EL (cell line): ENCODE measurements around the gene SLC14A1.
"Not testable (repeated sequence)": the region's sequence is repeated elsewhere in the genome, so short reads cannot be mapped to it uniquely, and the experiment has no call there.

Source experiments
- DNase-seq: peaks from one replicate; pipeline ENCODE4 v3.0.0-alpha.2; 2016

SLC14A1 gene

DNA sequence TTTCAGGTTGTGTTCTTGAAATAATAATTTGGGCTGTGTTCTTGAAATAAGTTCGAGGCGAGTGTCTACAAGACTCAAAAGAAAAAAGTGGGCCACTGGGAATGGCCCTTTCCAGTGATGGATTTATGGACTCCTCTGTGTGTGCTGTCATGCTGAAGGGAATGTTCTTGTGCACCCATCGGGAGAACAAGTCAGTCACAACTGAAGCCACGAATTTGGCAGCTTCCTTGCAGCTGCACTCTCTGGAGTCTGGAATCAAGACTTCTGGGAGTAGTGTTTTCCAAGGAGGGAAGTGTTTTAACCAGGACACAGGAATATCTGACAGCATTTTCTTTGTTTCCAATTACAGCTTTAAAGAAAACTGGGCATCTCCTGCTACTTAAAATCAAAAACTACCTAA lies 620 bp downstream of the SLC14A1 start:
- DNase-seq = no peak

DNA sequence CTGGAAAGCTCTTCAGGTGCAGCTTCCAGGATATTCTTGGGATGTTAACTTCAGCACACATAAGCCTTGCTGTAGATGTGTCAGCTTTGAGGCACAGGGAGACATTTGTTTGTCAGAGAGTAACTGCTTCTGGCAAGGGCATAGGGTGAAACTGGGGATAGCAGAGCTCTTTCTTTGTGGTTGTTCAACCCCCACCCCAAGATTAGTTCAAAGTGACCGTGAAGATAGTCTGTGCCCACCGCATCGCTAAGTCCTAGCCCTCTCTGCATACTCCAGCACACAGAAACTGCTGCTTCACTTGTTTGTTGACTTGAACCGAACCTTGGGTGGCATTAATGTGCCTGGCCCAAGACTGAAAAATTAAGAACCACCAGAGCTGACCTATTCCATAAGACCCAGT lies 1.4 kb downstream of the SLC14A1 start:
- DNase-seq = no peak

DNA sequence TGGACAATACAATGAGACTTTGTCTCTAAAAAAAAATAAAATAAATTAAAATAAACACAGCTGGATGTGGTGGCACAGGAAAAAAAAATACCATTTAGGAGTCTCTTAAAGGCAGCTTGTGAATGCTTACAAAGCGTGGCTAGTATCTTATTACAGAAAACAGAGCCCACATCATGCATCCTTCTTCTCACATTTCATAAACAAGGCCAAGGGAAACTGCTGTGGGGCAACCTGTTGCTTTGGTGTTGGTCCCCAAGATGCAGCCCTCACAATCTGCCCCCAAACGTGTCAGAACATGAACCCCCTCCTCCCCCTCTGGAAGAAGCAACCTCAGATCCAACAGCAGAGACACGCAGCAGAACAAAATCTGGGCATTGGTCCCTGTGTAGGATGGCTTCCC lies 2.6 kb downstream of the SLC14A1 start:
- DNase-seq = no peak

DNA sequence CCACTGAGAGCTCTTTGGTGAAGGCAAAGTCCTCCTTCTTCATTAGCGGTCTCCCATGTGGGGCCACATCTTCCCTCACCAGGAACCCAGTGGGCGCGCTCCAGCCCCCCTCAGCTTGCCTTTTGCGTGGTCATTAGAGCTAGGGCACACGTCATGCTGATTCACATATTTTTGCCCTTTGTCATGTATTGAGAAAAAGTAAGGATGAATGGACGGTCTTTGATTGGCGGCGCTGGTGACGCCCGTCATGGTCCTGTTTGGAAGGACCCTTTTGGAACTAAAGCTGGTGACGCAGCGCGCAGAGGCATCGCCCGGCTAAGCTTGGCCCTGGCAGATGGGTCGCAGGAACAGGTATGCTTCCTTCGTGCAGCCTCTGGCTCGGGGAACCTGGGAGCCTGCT lies 3.1 kb downstream of the SLC14A1 start:
- no peak for DNase-seq

DNA sequence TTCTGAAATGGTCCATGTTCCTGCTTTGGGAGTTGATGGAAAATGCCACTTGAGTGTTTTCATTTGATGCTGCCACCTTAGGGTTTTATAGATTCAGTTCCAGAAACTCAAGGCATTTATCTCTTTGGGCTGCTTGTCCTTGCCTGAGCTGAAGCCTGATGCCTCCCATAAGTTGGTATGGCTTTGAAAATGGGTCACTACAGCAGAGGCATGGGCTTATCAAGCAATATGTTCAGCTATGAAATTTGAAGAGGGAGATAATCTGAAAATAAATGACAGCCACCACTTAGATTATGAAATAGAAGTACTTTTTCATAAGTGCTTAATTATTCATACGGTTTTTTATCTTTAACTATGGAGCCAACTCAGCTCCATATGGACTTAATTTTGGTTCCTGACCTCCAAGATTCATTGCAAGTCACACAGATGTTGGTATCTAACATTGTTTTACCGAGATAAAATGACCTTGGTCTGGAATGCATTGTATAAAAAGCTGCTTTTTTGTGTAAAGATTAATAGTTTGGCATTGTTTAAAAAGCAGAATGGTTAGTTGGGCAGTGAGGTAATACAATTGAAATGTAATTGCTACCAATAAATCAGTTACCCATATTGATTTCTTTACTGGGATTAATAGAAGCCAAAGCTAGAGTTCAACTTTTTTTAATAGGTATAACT lies 4.5 kb downstream of the SLC14A1 start:
- peak; percentile 31 for DNase-seq

DNA sequence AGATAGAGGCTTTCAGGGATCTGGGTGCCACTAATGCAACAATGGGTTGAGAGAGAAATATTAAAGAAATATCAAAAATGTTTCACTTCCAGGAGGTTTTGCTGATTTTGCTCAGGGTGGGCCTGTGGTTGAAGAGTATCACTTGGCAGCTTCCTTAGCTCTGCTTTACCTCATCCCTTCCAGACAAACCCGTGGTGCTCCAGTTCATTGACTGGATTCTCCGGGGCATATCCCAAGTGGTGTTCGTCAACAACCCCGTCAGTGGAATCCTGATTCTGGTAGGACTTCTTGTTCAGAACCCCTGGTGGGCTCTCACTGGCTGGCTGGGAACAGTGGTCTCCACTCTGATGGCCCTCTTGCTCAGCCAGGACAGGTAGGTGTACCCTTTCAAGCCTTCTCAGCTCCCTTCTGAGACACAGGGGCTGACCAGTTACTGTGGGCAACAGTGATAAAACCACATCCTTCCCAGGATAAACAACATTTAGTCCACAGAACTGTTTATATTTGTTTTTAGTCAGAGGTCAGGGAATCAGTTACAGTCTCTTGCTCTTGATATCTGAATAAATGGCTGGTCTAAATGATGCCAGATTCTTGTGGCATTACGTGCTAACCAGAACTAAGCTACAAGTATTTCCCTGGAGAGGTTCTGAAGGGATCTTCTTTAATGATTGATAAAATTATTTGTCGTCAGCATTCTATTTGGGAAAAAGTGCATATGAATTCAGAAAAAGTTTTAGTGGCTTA lies 7.0 kb downstream of the SLC14A1 start:
- DNase-seq = peak; percentile 61

DNA sequence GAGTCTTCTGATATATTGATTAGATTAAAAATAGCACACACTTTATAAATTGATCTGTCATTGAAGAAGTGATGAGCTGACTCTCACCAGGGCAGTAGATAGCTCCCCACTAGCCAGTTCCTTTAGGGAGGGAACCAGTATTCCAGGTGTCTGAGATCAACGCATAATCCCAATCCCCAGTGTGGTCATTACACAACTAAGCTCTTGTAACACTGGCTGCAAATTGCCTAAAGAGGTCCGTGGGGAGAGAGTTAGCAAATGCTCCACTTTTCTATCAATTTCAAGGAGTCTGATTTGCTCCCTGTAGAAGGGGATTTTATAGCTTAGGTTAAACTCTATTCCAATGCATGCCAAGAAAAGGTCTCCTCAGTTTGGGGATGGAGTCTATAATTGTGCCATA lies 7.7 kb downstream of the SLC14A1 start:
- no peak for DNase-seq

DNA sequence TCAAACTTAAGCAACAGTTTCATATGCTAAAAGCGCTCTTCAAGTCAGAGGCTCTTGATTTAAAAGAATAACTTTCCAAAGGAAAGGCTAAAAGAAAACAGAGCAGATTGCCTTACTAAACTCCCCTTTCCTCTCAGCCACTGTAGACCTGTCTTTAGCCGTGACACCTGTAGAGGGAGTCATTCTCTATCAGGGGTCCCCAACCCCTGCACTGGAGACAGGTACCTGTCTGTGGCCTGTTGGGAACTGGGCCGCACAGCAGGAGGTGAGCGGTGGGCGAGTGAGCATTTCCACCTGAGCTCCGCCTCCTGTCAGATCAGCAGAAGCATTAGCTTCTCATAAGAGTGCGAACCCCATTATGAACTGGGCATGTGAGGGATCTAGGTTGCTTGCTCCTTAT lies 9.6 kb downstream of the SLC14A1 start:
- no peak for DNase-seq

DNA sequence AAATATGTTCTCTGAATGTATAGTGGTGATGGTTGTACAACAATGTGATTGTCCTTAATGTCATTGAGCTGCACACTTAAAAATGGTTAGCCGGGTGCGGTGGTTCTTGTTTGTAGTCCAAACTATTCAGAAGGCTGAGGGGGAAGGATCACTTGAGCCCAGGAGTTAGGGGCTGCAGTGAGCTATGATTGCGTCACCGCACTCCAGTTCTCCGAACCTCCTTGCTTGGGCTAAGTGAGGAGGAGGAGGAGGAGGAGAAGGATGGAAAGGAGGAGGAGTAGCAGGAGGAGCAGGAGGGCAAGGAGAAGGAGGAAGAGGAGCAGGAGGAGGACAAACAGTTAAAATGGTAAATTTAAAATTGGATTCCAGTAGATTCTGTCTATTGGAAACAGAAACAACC lies 10.5 kb downstream of the SLC14A1 start:
- no peak for DNase-seq

DNA sequence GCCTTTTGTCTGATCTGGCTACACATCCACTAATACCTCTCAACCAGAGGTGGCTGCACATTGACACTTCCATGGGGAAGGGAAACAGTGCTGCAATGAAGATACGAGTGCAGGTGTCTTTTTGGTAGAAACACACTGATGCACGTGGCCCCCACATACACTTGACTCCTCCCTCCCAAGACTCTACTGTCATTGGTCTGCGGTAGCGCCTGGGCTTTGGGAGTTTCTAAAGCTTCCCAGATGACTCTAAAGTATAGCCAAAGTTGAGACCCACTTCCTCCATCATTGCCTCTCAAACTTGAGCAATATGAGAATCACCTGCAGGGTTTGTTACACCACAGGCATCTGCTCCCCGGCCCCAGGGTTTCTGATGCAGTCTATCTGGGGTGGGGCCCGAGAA lies 11.0 kb downstream of the SLC14A1 start:
- no peak for DNase-seq

DNA sequence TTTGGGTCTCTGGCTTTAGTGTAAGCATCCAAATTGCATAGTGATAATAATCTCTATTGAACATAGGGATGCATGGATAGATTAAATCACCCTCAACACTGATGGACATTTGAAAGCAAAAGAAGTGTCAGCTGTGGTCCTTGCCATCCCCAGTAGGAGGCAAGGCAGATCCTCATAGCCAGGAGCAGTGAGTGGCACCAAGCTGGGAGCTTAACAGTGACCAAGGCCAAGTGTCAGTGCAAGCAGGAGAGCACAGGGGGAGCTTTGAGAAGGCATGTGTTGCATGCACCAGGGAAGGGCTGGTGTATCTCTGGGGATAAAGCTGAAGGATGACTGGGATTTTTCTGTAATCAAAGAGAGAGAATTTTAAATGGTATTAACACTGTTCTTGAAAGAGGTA lies 14.7 kb downstream of the SLC14A1 start:
- DNase-seq = no peak

DNA sequence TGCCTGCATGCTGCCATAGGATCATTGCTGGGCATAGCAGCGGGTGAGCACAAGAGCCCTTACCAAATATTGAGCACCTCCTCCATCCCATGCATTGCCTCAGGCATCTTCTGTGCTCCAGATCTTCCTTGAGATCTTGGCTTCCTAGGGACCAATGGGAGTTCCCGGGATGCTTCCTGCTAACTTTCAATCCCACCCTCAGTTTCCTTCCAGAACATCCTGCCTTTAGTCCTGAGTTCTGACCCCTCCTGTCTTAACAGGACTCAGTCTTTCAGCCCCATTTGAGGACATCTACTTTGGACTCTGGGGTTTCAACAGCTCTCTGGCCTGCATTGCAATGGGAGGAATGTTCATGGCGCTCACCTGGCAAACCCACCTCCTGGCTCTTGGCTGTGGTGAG lies 15.3 kb downstream of the SLC14A1 start:
- no peak for DNase-seq

DNA sequence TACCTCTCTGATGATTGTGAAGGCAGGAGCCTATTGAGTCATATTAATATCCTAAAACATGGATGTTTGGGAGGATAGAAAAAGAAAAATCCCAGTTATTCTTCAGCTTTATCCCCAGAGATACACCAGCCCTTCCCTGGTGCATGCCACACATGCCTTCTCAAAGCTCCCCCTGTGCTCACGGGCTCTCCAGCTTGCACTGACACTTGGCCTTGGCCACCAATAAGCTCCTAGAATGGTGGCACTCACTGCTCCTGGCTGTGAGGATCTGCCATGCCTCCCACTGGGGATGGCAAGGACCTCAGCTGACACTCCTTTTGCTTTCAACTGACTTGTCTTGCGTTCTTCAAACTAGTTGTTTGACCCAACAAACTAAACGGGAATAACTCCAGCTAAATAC lies 15.9 kb downstream of the SLC14A1 start:
- no peak for DNase-seq

DNA sequence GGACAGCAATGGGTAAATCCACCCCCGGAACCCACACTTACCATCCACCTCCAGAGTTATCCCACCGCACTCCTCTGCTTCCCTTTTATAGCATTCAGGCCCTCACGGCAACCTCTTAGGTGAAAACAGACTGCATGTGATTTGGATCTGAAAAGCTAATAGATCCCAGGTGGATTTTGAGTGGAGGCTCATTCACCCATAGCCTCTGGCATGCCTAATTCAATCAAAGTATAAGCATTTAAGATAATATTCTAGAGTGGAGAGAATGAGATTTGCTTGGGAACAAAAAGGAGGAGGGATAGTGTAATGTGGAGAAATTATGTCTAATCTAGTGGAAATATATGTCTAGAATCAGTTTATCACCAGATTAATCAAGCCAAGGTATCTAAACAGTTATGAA lies 17.1 kb downstream of the SLC14A1 start:
- DNase-seq = no peak

DNA sequence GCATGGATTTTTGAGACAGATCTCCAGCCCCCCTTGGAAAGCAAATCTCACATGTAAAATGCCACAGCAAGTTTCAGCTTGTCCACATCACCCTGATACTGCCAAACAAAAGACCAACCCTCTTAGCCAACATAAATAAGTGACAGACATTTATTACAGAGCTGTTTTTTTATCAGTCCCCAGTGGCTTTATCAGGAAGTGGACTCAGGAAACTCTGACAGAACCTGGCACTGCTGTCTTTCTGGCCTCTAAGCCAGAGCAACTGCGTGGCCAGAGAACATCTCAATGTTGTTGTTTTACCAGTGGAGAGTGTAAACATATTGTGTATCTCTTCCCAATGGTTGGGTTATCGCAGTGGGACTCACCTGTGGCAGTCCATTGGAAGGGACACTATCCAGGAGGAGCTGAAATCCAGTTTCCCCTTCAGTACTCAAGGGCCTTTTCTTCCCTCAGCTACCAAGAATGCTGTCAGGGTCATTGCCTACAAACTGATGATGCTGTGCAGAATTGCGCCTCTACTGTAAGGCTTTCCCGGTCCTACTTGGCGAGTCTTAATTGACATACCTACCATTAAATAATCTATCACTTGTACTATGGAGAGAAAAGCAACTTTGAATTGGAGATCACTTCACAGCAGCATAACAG lies 22.0 kb downstream of the SLC14A1 start:
- no peak for DNase-seq

DNA sequence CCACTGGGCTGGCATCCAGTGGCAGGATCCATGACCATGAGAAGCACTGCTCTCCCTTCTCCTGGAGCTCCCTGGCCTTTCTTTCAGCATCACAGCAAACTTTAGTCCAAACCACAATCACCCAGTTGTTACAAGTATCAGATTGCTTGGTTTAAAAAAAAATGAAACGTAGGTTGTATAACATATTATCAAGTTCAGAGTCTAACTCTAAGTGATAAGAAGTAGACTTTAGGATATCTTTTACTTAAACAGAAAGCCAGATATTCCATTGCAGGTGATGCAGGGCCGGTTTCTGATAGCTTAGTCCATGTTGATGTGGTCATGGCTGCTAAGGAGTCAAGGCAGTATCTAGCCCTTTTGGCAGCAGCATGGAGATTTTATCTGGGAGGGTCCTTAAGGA lies 24.5 kb downstream of the SLC14A1 start:
- DNase-seq = no peak

DNA sequence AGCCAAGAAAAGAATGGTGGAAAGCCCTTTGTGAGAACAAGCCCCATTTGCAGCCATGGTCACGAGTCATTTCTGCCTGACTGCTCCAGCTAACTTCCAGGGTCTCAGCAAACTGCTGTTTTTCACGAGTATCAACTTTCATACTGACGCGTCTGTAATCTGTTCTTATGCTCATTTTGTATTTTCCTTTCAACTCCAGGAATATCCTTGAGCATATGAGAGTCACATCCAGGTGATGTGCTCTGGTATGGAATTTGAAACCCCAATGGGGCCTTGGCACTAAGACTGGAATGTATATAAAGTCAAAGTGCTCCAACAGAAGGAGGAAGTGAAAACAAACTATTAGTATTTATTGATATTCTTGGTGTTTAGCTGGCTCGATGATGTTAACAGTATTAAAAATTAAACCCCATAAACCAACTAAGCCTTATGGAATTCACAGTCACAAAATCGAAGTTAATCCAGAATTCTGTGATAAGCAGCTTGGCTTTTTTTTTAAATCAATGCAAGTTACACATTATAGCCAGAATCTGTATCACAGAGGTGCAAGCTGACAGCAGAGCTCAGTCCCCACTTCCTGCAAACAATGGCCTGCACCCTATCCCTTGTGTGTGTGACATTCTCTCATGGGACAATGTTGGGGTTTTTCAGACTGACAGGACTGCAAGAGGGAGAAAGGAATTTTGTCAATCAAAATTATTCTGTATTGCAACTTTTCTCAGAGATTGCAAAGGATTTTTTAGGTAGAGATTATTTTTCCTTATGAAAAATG lies 26.1 kb downstream of the SLC14A1 start:
- no peak for DNase-seq

DNA sequence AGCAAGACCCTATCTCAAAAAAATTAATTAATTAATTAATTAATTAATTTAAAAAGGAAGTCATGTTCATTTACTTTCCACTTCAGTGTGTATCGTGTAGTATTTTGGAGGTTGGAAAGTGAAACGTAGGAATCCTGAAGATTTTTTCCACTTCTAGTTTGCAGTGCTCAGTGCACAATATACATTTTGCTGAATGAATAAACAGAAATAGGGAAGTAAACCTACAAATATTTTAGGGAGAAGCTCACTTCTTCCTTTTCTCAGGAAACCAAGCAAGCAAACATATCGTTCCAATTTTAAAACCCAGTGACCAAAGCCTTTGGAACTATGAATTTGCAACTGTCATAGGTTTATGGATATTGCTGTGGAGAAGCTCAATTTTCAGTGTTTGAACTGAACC lies 27.8 kb downstream of the SLC14A1 start:
- DNase-seq = no peak

DNA sequence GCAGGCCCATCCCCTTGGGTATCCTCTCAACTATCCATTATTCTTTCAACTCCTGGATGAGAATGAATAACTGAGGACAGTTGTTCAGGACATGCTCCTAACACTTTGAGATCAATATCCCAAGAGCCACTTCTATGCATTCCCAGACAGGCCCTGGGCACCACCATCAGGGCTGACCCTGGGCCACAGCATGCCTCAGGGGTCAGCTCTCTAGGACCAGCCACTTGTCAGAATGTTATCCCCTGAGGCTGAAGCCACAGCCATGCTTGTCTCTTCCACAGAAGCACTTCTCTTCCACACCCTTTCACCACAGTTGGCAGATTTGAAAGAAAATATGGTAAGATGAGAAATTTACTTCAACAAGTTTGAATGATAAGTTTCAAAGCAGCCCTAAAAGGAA lies 28.7 kb downstream of the SLC14A1 start:
- no peak for DNase-seq

DNA sequence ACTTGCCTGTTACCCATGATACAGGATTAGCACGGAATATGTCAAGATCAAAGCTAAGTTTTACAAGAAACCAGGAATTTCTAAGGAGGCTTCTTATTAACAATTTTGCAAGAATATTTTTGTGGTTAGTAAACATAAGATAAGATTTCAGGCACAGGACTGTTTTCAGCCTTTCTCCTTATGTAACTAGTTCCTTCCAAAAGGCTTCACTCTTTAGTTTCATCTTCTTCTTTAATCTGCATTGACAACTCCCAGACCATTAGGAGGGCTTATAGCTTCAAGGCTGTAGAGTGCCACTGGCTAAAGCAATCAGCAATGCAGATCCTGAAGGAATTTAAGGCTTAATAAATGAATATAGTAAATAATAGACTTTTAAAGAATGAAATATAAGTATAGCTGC lies 29.3 kb downstream of the SLC14A1 start:
- no peak for DNase-seq

DNA sequence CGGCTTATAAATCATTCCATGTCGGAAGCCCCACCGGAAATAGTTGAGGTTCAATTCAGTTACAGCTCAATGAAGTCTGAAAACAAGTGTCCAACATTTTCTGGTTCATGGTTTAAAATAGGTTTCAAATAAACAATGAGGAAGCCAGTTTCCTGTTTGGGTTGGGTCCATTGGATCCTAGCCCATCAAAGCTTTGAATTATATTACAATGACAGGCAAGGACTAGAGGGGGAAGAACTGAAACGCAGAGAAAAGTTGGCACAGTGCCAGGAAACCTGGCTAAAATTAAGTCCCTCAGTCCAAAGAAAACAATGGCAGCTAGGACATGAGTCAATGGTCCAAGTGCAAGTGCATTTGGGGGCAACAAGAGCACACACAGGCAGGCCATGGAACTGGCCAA lies 32.0 kb downstream of the SLC14A1 start:
- peak; percentile 15 for DNase-seq

DNA sequence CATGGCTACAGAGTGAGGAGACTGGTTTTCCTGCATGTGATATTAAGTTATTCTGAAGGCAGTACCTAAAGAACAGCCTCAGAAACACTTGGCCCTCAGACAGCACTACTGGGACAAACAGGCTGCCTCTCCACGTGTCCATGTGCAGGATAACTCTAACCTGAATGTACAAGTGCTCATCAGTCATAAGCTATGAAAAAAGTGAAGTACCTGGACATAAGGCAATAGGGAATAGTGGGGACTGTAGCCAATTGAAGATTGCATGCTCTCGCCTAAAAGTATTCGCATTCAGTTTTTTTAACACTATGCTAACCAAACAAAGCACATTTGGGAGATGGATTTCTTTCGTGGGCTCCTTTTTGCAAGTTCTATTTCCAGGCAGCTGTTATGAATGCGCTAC lies 33.0 kb downstream of the SLC14A1 start:
- DNase-seq = no peak

DNA sequence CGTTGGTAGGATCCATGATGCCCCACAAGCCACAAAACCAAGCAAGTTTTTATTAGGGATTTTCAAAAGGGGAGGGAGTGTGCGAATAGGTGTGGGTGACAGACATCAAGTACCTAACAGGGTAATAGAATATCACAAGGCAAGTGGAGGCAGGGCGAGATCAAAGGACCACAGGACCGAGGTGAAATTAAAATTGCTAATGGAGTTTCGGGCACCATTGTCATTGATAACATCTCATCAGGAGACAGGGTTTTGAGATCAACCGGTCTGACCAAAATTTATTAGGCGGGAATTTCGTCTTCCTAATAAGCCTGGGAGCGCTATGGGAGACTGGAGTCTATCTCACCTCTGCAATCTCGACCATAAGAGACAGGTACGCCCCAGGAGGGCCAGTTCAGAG lies 33.7 kb downstream of the SLC14A1 start:
- not testable (repeated sequence) for DNase-seq
